ENCODE results near the gene CAD.
"Not testable (repeated sequence)": the region's sequence is repeated elsewhere in the genome, so short reads cannot be mapped to it uniquely, and the experiment has no call there.

CAD gene

DNA sequence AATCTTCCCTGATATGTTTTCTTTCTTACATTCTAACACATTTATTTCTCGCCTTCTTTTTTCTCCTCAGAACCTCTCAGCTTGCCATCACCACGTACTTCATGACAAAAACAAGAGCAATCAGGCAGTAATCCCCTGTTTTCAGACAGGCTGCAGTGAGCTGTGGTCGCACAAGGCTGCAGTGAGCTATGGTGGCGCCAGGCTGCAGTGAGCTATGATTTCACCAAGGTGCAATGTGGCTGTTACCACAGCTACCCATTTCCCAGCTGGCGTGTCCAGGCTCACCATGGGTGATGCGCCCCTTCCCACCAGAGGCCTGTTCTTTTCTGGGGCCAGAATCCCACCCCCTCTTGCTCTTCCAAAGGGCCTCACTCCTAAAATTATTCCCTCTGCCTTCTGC lies 42.5 kb upstream of the CAD start:
- H3K9ac ChIP-seq (ENCODE audit: low read depth, low read length, poor library complexity, severe bottlenecking), result no peak overlapping the region
- H3K27me3 ChIP-seq (ENCODE audit: insufficient read depth, low read length, poor library complexity, severe bottlenecking), result no peaks in the 10 kb centered on the region
- H2AFZ ChIP-seq (ENCODE audit: low read length), result no peak overlapping the region
- H3K9me3 ChIP-seq (ENCODE audit: insufficient read depth, low read depth, low read length), result no peaks in the 10 kb centered on the region
- TF ChIP-seq EZH2phosphoT487 (IDR thresholded peaks at IDR 0.05; ENCODE audit: borderline replicate concordance), result no peak
- TF ChIP-seq CTCF (conservative IDR thresholded peaks at IDR 0.05; ENCODE audit: low read length), result no peak; the same call in 1 of the 2 replicates
- H3K79me2 ChIP-seq (ENCODE audit: insufficient read depth, low read length), result no peaks in the 10 kb centered on the region
- H3K4me1 ChIP-seq (ENCODE audit: insufficient read depth, low read length, poor library complexity, severe bottlenecking), result no peaks in the 10 kb centered on the region
- no peaks in the 10 kb centered on the region for H4K20me1 ChIP-seq (ENCODE audit: insufficient read depth, low read length, poor library complexity, severe bottlenecking)
- no peaks in the 10 kb centered on the region for H3K9me2 ChIP-seq (replicated peaks; ENCODE audit: low read depth, low read length)
- H3K36me3 ChIP-seq (ENCODE audit: insufficient read depth, low read length), result no peaks in the 10 kb centered on the region
- no peaks in the 10 kb centered on the region for H3F3A ChIP-seq (ENCODE audit: low read depth)
- H3K4me3 ChIP-seq (ENCODE audit: low read length, poor library complexity, severe bottlenecking), result no peak overlapping the region
- no peak overlapping the region for H3K4me2 ChIP-seq (ENCODE audit: low read depth, low read length, poor library complexity, severe bottlenecking)

- Histone ChIP-seq H3K4me2 (ENCODE audit: low read depth, low read length, poor library complexity, severe bottlenecking) (no peak overlapping the region), H3K9ac (ENCODE audit: low read depth, low read length, poor library complexity, severe bottlenecking) (no peak overlapping the region), H3K4me3 (ENCODE audit: low read length, poor library complexity, severe bottlenecking) (no peak overlapping the region), H3K27me3 (ENCODE audit: insufficient read depth, low read length, poor library complexity, severe bottlenecking) (no peaks in the 10 kb centered on the region), H3K4me1 (ENCODE audit: insufficient read depth, low read length, poor library complexity, severe bottlenecking) (no peaks in the 10 kb centered on the region), H3K36me3 (ENCODE audit: insufficient read depth, low read length) (no peaks in the 10 kb centered on the region), H4K20me1 (ENCODE audit: insufficient read depth, low read length, poor library complexity, severe bottlenecking) (no peaks in the 10 kb centered on the region), H3F3A (ENCODE audit: low read depth) (no peaks in the 10 kb centered on the region), H3K9me2 (replicated peaks; ENCODE audit: low read depth, low read length) (no peaks in the 10 kb centered on the region), H3K9me3 (ENCODE audit: insufficient read depth, low read depth, low read length) (no peaks in the 10 kb centered on the region), H3K79me2 (ENCODE audit: insufficient read depth, low read length) (no peaks in the 10 kb centered on the region), H2AFZ (ENCODE audit: low read length) (no peak overlapping the region)
- no peak for TF ChIP-seq EZH2phosphoT487 (IDR thresholded peaks at IDR 0.05; ENCODE audit: borderline replicate concordance)
- no peak for TF ChIP-seq CTCF (conservative IDR thresholded peaks at IDR 0.05; ENCODE audit: low read length)
These were observed 41.8 kb upstream of the CAD start for GRCh38 chr2:27175330-27175729.

DNA sequence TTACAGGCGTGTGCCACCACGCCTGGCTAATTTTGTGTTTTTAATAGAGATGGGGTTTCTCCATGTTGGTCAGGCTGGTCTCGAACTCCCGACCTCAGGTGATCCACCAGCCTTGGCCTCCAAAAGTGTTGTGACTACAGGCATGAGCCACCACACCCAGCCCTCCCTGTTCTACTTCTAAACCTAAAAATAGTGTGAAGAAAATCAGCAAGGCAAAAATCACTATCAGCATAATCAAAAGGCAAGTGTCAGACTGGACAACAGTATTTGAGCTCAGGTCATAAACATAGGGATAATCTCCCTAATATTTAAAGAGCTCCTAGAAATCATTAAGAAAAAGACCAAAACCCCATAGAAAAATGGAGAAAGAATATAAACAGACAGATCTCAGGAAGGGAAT lies 41.4 kb upstream of the CAD start:
- not testable (repeated sequence) for H3K9me2 ChIP-seq (replicated peaks; ENCODE audit: low read depth, low read length); H3K4me1 ChIP-seq (ENCODE audit: insufficient read depth, low read length, poor library complexity, severe bottlenecking); H3K9me3 ChIP-seq (ENCODE audit: insufficient read depth, low read depth, low read length); H3F3A ChIP-seq (ENCODE audit: low read depth); H3K27me3 ChIP-seq (ENCODE audit: insufficient read depth, low read length, poor library complexity, severe bottlenecking); H3K4me3 ChIP-seq (ENCODE audit: low read length, poor library complexity, severe bottlenecking); H3K4me2 ChIP-seq (ENCODE audit: low read depth, low read length, poor library complexity, severe bottlenecking); H3K79me2 ChIP-seq (ENCODE audit: insufficient read depth, low read length); H3K9ac ChIP-seq (ENCODE audit: low read depth, low read length, poor library complexity, severe bottlenecking); H2AFZ ChIP-seq (ENCODE audit: low read length); H4K20me1 ChIP-seq (ENCODE audit: insufficient read depth, low read length, poor library complexity, severe bottlenecking); H3K36me3 ChIP-seq (ENCODE audit: insufficient read depth, low read length)

DNA sequence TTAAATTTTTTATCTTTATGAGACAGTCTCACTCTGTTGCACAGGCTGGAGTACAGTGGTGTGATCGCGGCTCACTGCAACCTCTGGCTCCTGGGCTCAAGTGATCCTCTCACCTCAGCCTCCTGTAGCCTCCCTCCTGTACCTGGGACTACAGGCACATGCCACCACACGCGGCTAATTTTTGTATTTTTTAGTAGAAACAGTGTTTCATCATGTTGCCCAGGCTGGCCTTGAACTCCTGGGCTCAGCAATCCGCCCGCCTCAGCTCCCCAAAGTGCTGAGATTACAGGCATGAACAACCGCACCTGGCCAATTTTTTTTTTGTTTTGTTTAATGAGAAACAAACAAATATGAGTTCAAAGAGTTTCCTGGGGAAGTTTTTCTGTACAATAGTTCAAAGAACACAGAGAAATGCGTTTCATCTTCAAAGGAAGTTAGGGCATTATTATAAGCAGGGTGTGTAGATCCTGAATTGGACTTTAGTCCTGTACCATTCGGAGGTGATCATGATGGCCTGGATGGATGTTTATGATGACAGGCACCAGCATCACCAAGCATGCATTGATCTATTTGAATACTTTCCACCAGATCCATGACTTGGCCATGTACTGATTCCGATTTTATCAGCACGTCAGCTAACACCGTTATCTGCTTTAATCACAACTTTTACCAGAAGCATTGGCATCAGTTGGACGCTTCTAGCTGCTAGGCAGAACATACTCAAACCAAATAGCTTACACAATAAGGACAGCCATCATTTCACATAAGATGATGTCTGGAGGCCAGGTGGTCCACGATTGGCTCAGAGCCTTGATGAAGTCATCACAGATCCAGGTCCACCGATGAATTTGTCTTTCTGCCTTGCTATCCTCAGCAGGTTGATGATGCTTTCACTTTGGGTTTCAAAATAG lies 39.5 kb upstream of the CAD start:
- H3K4me3 ChIP-seq (ENCODE audit: low read length, poor library complexity, severe bottlenecking), result no peak overlapping the region
- no peaks in the 10 kb centered on the region for H3F3A ChIP-seq (ENCODE audit: low read depth)
- no peak overlapping the region for H2AFZ ChIP-seq (ENCODE audit: low read length)
- H3K4me1 ChIP-seq (ENCODE audit: insufficient read depth, low read length, poor library complexity, severe bottlenecking), result no peaks in the 10 kb centered on the region
- no peaks in the 10 kb centered on the region for H3K9me3 ChIP-seq (ENCODE audit: insufficient read depth, low read depth, low read length)
- no peak overlapping the region for H3K4me2 ChIP-seq (ENCODE audit: low read depth, low read length, poor library complexity, severe bottlenecking)
- no peaks in the 10 kb centered on the region for H4K20me1 ChIP-seq (ENCODE audit: insufficient read depth, low read length, poor library complexity, severe bottlenecking)
- no peak overlapping the region for H3K9ac ChIP-seq (ENCODE audit: low read depth, low read length, poor library complexity, severe bottlenecking)
- no peaks in the 10 kb centered on the region for H3K36me3 ChIP-seq (ENCODE audit: insufficient read depth, low read length)
- no peak for TF ChIP-seq EZH2phosphoT487 (IDR thresholded peaks at IDR 0.05; ENCODE audit: borderline replicate concordance)
- no peaks in the 10 kb centered on the region for H3K79me2 ChIP-seq (ENCODE audit: insufficient read depth, low read length)
- H3K9me2 ChIP-seq (replicated peaks; ENCODE audit: low read depth, low read length), result no peaks in the 10 kb centered on the region
- H3K27me3 ChIP-seq (ENCODE audit: insufficient read depth, low read length, poor library complexity, severe bottlenecking), result no peaks in the 10 kb centered on the region
